Prostate gland (tissue), 2 donors: ENCODE data around the gene DDX6. TPM values are rescaled to one million over a fixed set of nuclear protein-coding genes. Genes with fewer than 3 reads are reported as not detected.
"Not testable (repeated sequence)": the region's sequence is repeated elsewhere in the genome, so short reads cannot be mapped to it uniquely, and the experiment has no call there.

Source experiments
- DNase-seq: peaks from one replicate; pipeline ENCODE4 v3.0.0-alpha.2; 2019; ENCODE audit warnings: low spot score
- H3K27ac ChIP-seq, 2 donors: fragments of 200-600 bp; sonication (generic); 2 replicates each; pipeline ENCODE4 v1.5.1; 2017 to 2019
- H3K27me3 ChIP-seq: fragments of 200-600 bp; sonication (generic); replicated peaks from 2 replicates; pipeline ENCODE4 v1.5.1; 2019; ENCODE audit not compliant: insufficient read depth
- H3K36me3 ChIP-seq, 2 donors: fragments of 200-600 bp; sonication (generic); 1 replicate in 1 of 2; 2 replicates in 1 of 2; pipeline versions ENCODE4 v1.5.1 to v1.8.1; 2017 to 2019
- H3K4me1 ChIP-seq: fragments of 200-600 bp; sonication (generic); replicated peaks from 2 replicates; pipeline ENCODE4 v1.5.1; 2019
- H3K4me3 ChIP-seq, 2 donors: fragments of 200-600 bp; sonication (generic); 2 replicates each; pipeline ENCODE4 v1.5.1; 2017 to 2019
- H3K9me3 ChIP-seq: fragments of 200-600 bp; sonication (generic); 2 replicates; pipeline ENCODE4 v1.5.1; 2017
- CTCF ChIP-seq, 4 experiments: fragments of 200-600 bp in 2 of 4; fragments of 450-650 bp in 2 of 4; sonication (generic) in 2 of 4; IDR thresholded peaks; 1 replicate in 3 of 4; 2 replicates in 1 of 4; pipeline ENCODE4 v1.5.1; 2016 to 2019; ENCODE audit warnings: antibody characterized with exemption in 4 of 4, mild to moderate bottlenecking in 2 of 4, moderate library complexity in 2 of 4
- POLR2A ChIP-seq: fragments of 450-650 bp; IDR thresholded peaks from one replicate; pipeline ENCODE4 v1.6.1; 2016; ENCODE audit warnings: antibody characterized with exemption, mild to moderate bottlenecking
- POLR2AphosphoS5 ChIP-seq: sonication (generic); formaldehyde crosslinking; IDR thresholded peaks from one replicate; pipeline ENCODE4 v1.6.1; 2017; ENCODE audit warnings: antibody characterized with exemption
- WGBS: methylation state at CpG from one replicate; pipeline ENCODE4 v1.1.5; 2018; 5-methylcytosine and 5-hydroxymethylcytosine counted together
- intact Hi-C: fragments of 100-400 bp; cut with DNase I; formaldehyde crosslinking; loops from one replicate; pipeline ENCODE4 v1.14.2; 2022
- total RNA-seq, 2 donors: library from RNA; depleted of rRNA; stranded (reverse); fragments of >200 nt; gene quantifications; one replicate each; pipeline ENCODE4 v1.1.0, GENCODE V29; 2016

The DDX6 gene
- total RNA-seq, 2 donors from 2014 or later, result 122 to 127 TPM

GRCh38 chr11:118742304-118742703, 48.7 kb downstream of the DDX6 start:
- Histone ChIP-seq H3K4me3 (no peak overlapping the region), H3K9me3 (no peaks in the 10 kb centered on the region), H3K27me3 (no peaks in the 10 kb centered on the region), H3K36me3 (no peaks in the 10 kb centered on the region), H3K4me1 (no peaks in the 10 kb centered on the region), H3K27ac (no peak overlapping the region)
- TF ChIP-seq POLR2AphosphoS5 (no peak), POLR2A (no peak), CTCF (IDR thresholded peaks at IDR 0.05) (no peak)
- intact Hi-C loops, result no loop called here
- DNase-seq, result no peak
- 71% methylated on average over 6 of the region's 6 CpGs for WGBS

GRCh38 chr11:118740892-118741291, 50.1 kb downstream of the DDX6 start:
- intact Hi-C loops, result no loop called here
- H3K4me3 ChIP-seq, result no peak overlapping the region
- no peaks in the 10 kb centered on the region for H3K27me3 ChIP-seq
- no peak for TF ChIP-seq POLR2AphosphoS5
- no peak for TF ChIP-seq CTCF (IDR thresholded peaks at IDR 0.05)
- TF ChIP-seq POLR2A, result no peak
- H3K9me3 ChIP-seq, result no peaks in the 10 kb centered on the region
- no peaks in the 10 kb centered on the region for H3K36me3 ChIP-seq
- no peak overlapping the region for H3K27ac ChIP-seq
- WGBS, result 31% methylated on average over 1 of the region's 1 CpG
- H3K4me1 ChIP-seq, result no peaks in the 10 kb centered on the region
- DNase-seq, result no peak

GRCh38 chr11:118735203-118735602, 55.8 kb downstream of the DDX6 start:
- TF ChIP-seq CTCF (IDR thresholded peaks at IDR 0.05), result no peak
- TF ChIP-seq POLR2AphosphoS5, result no peak
- TF ChIP-seq POLR2A, result no peak
- no peaks in the 10 kb centered on the region for H3K27me3 ChIP-seq
- H3K9me3 ChIP-seq, result no peaks in the 10 kb centered on the region
- WGBS, result 73% methylated on average over 2 of the region's 2 CpGs
- H3K4me1 ChIP-seq, result no peaks in the 10 kb centered on the region
- no peak overlapping the region for H3K4me3 ChIP-seq
- intact Hi-C loops, result no loop called here
- H3K36me3 ChIP-seq, result no peaks in the 10 kb centered on the region
- no peak overlapping the region for H3K27ac ChIP-seq
- no peak for DNase-seq

GRCh38 chr11:118734031-118734430, 56.9 kb downstream of the DDX6 start:
- H3K4me3 ChIP-seq, result no peak overlapping the region
- H3K36me3 ChIP-seq, result no peaks in the 10 kb centered on the region
- no peak overlapping the region for H3K27ac ChIP-seq
- WGBS, result 51% methylated on average over 4 of the region's 4 CpGs
- H3K4me1 ChIP-seq, result no peaks in the 10 kb centered on the region
- no peaks in the 10 kb centered on the region for H3K9me3 ChIP-seq
- no peaks in the 10 kb centered on the region for H3K27me3 ChIP-seq
- intact Hi-C loops, result no loop called here
- no peak for TF ChIP-seq POLR2AphosphoS5
- TF ChIP-seq POLR2A, result no peak
- TF ChIP-seq CTCF (IDR thresholded peaks at IDR 0.05), result no peak
- DNase-seq, result no peak

GRCh38 chr11:118729753-118730152, 61.2 kb downstream of the DDX6 start:
- H3K27ac ChIP-seq, H3K27me3 ChIP-seq, H3K9me3 ChIP-seq, DNase-seq, H3K4me1 ChIP-seq, H3K4me3 ChIP-seq, H3K36me3 ChIP-seq, intact Hi-C loops: not testable (repeated sequence)
- WGBS, result 53% methylated on average over 5 of the region's 6 CpGs

- H3K4me3 ChIP-seq, H3K4me1 ChIP-seq, intact Hi-C loops, H3K27me3 ChIP-seq, H3K9me3 ChIP-seq, DNase-seq, H3K36me3 ChIP-seq, H3K27ac ChIP-seq: not testable (repeated sequence)
- 92% methylated on average over 10 of the region's 10 CpGs for WGBS
Observed at GRCh38 chr11:118728112-118728511, 62.9 kb downstream of the DDX6 start.

- DNase-seq, H3K27ac ChIP-seq, H3K27me3 ChIP-seq, H3K4me3 ChIP-seq, intact Hi-C loops, H3K9me3 ChIP-seq, H3K4me1 ChIP-seq, H3K36me3 ChIP-seq: not testable (repeated sequence)
- 44% methylated on average over 2 of the region's 2 CpGs for WGBS
Observed at GRCh38 chr11:118727721-118728066, 63.3 kb downstream of the DDX6 start.

GRCh38 chr11:118727001-118727720, 63.8 kb downstream of the DDX6 start:
- not testable (repeated sequence) for H3K27ac ChIP-seq
- 54% methylated on average over 8 of the region's 8 CpGs for WGBS

More at GRCh38 chr11:118727001-118727720, 63.8 kb downstream of the DDX6 start:
- H3K36me3 ChIP-seq, H3K4me1 ChIP-seq, DNase-seq, intact Hi-C loops, H3K9me3 ChIP-seq, H3K27me3 ChIP-seq, H3K4me3 ChIP-seq: not testable (repeated sequence)
